Natural killer cell (primary cell): ENCODE results near the gene S1PR3. TPM values are rescaled to one million over a fixed set of nuclear protein-coding genes. Genes with fewer than 3 reads are reported as not detected.

Source experiments
- ATAC-seq, 3 donors: fragments of 150-1000 bp in 2 of 3; fragments of 200-7000 bp in 1 of 3; cut with Tn5 transposase; 1 replicate in 1 of 3; 2 replicates in 2 of 3; pipeline ENCODE4 v1.10.0; 2021; ENCODE audit warnings: mild to moderate bottlenecking in 2 of 3, moderate library complexity in 2 of 3
- DNase-seq, 2 donors: peaks; one replicate each; pipeline versions ENCODE4 v3.0.0 to v3.0.0-alpha.2; 2013 to 2021; ENCODE audit warnings: mixed read lengths in 1 of 2
- H3K27ac ChIP-seq: one replicate; pipeline ENCODE4 v1.5.1; 2013; ENCODE audit warnings: mild to moderate bottlenecking, low read length
- H3K27me3 ChIP-seq: one replicate; pipeline ENCODE4 v1.6.1; 2013; ENCODE audit warnings: low read length; ENCODE audit not compliant: control insufficient read depth, insufficient read depth
- H3K36me3 ChIP-seq: one replicate; pipeline ENCODE4 v1.6.1; 2013; ENCODE audit warnings: low read length; ENCODE audit not compliant: control insufficient read depth, insufficient read depth
- H3K4me1 ChIP-seq: one replicate; pipeline ENCODE4 v1.6.1; 2013; ENCODE audit warnings: low read length; ENCODE audit not compliant: control insufficient read depth, insufficient read depth
- H3K4me3 ChIP-seq: one replicate; pipeline ENCODE4 v1.5.1; 2013; ENCODE audit warnings: low read length
- H3K9me3 ChIP-seq: one replicate; pipeline ENCODE4 v1.6.1; 2013; ENCODE audit warnings: low read length; ENCODE audit not compliant: control insufficient read depth, insufficient read depth
- H3K27ac Mint-ChIP-seq, 2 donors: one replicate each; pipeline ENCODE4 v1.8.0; 2022; ENCODE audit warnings: mild to moderate bottlenecking in 2 of 2, mixed read lengths in 2 of 2, moderate library complexity in 1 of 2
- H3K27me3 Mint-ChIP-seq, 2 donors: one replicate each; pipeline ENCODE4 v1.8.0; 2022; ENCODE audit warnings: low read depth in 2 of 2, mixed read lengths in 2 of 2
- H3K36me3 Mint-ChIP-seq: one replicate; pipeline ENCODE4 v1.8.0; 2022; ENCODE audit warnings: mixed read lengths
- H3K4me1 Mint-ChIP-seq, 2 donors: one replicate each; pipeline ENCODE4 v1.8.0; 2022; ENCODE audit warnings: mixed read lengths in 2 of 2
- H3K4me3 Mint-ChIP-seq: one replicate; pipeline ENCODE4 v1.8.0; 2022; ENCODE audit warnings: mild to moderate bottlenecking, moderate library complexity, mixed read lengths
- H3K9me3 Mint-ChIP-seq, 2 donors: one replicate each; pipeline ENCODE4 v1.8.0; 2022; ENCODE audit warnings: mixed read lengths in 2 of 2
- WGBS: methylation state at CpG from one replicate; pipeline ENCODE4 v1.1.7; 2013; ENCODE audit warnings: missing lambda C conversion rate; ENCODE audit not compliant: insufficient coverage; 5-methylcytosine and 5-hydroxymethylcytosine counted together
- intact Hi-C: fragments of 100-400 bp; cut with micrococcal nuclease; formaldehyde crosslinking; loops from one replicate; pipeline ENCODE4 v1.14.2; 2022
- total RNA-seq, 4 donors: library from RNA; stranded (reverse); fragments of 120-200 nt in 1 of 4; gene quantifications; one replicate each; pipeline versions ENCODE4 v1.2.3 to v1.2.4, GENCODE V29; 2013 to 2022
- TF ChIP-seq, protein P1 (sequence below): fragments of 200-600 bp; IDR thresholded peaks from one replicate; pipeline ENCODE4 v1.8.0; 2022; ENCODE audit warnings: antibody characterized with exemption

S1PR3 gene
- total RNA-seq, 3 donors from 2014 or later (not counting 1 experiment from before 2014, with no cell fraction given) = 1.1 to 1.5 TPM; not detected in 1

DNA sequence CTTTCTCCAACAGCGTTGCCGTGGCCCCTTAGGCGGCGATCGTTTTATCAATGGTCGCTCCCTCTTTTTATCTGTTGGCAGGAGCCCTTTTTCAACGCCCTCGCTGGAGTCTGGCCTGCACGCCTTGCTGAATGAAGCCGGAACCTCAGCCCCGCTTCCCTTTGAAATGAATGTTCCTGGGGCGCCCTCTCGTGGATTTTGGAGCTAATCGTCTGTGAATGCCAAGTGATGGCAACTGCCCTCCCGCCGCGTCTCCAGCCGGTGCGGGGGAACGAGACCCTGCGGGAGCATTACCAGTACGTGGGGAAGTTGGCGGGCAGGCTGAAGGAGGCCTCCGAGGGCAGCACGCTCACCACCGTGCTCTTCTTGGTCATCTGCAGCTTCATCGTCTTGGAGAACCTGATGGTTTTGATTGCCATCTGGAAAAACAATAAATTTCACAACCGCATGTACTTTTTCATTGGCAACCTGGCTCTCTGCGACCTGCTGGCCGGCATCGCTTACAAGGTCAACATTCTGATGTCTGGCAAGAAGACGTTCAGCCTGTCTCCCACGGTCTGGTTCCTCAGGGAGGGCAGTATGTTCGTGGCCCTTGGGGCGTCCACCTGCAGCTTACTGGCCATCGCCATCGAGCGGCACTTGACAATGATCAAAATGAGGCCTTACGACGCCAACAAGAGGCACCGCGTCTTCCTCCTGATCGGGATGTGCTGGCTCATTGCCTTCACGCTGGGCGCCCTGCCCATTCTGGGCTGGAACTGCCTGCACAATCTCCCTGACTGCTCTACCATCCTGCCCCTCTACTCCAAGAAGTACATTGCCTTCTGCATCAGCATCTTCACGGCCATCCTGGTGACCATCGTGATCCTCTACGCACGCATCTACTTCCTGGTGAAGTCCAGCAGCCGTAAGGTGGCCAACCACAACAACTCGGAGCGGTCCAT lies 10.0 kb downstream of the S1PR3 start:
- Mint-ChIP-seq H3K4me3 (no peak overlapping the region), H3K9me3 (no peaks in the 10 kb centered on the region), H3K27ac (no peak overlapping the region), H3K27me3 (peaks cover 13 to 42% of the 10 kb centered on the region in 2 donors), H3K4me1 (peaks cover 5 to 6% of the 10 kb centered on the region in 2 donors), H3K36me3 (no peaks in the 10 kb centered on the region)
- Histone ChIP-seq H3K36me3 (no peaks in the 10 kb centered on the region), H3K27me3 (no peaks in the 10 kb centered on the region), H3K9me3 (no peaks in the 10 kb centered on the region), H3K4me3 (no peak overlapping the region), H3K4me1 (peaks cover 6% of the 10 kb centered on the region), H3K27ac (no peak overlapping the region)
- TF ChIP-seq, protein P1, sequence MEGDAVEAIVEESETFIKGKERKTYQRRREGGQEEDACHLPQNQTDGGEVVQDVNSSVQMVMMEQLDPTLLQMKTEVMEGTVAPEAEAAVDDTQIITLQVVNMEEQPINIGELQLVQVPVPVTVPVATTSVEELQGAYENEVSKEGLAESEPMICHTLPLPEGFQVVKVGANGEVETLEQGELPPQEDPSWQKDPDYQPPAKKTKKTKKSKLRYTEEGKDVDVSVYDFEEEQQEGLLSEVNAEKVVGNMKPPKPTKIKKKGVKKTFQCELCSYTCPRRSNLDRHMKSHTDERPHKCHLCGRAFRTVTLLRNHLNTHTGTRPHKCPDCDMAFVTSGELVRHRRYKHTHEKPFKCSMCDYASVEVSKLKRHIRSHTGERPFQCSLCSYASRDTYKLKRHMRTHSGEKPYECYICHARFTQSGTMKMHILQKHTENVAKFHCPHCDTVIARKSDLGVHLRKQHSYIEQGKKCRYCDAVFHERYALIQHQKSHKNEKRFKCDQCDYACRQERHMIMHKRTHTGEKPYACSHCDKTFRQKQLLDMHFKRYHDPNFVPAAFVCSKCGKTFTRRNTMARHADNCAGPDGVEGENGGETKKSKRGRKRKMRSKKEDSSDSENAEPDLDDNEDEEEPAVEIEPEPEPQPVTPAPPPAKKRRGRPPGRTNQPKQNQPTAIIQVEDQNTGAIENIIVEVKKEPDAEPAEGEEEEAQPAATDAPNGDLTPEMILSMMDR = peak; percentile 36
- intact Hi-C loops = loop anchor here (2.0 kb wide), 1 partner anchor 406 kb away; no protein-coding TSS in a partner anchor
- WGBS = 40% methylated on average over 52 of the region's 52 CpGs
- ATAC-seq = peak in 2 of 3 donors; percentile 47 to 71
- peak; percentile 36 to 81 for DNase-seq

DNA sequence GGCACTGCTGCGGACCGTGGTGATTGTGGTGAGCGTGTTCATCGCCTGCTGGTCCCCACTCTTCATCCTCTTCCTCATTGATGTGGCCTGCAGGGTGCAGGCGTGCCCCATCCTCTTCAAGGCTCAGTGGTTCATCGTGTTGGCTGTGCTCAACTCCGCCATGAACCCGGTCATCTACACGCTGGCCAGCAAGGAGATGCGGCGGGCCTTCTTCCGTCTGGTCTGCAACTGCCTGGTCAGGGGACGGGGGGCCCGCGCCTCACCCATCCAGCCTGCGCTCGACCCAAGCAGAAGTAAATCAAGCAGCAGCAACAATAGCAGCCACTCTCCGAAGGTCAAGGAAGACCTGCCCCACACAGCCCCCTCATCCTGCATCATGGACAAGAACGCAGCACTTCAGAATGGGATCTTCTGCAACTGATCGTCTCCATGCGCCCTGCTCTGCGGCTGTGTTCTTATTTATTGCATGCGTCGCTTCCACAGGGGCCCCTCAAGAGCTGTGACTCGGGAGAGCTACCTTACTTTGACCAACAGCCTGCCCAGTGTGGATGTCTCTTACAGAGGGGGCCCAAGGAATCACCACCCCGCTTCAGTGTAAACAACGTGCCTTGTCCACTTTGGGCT lies 10.8 kb downstream of the S1PR3 start:
- no peak overlapping the region for H3K4me3 ChIP-seq
- no peaks in the 10 kb centered on the region for H3K36me3 Mint-ChIP-seq
- H3K27me3 ChIP-seq = no peaks in the 10 kb centered on the region
- 83% methylated on average over 27 of the region's 27 CpGs for WGBS
- no peak overlapping the region for H3K27ac ChIP-seq
- H3K27me3 Mint-ChIP-seq = peaks cover 13 to 47% of the 10 kb centered on the region in 2 donors
- peaks cover 5 to 6% of the 10 kb centered on the region in 2 donors for H3K4me1 Mint-ChIP-seq
- no peak overlapping the region for H3K4me3 Mint-ChIP-seq
- H3K9me3 ChIP-seq = no peaks in the 10 kb centered on the region
- H3K9me3 Mint-ChIP-seq = no peaks in the 10 kb centered on the region
- no peak overlapping the region for H3K27ac Mint-ChIP-seq
- DNase-seq (no peak), ATAC-seq (no peak)
- intact Hi-C loops = loop anchor here (2.0 kb wide), 1 partner anchor 407 kb away; no protein-coding TSS in a partner anchor
- TF ChIP-seq, protein P1 = no peak
- H3K36me3 ChIP-seq = no peaks in the 10 kb centered on the region
- peaks cover 6% of the 10 kb centered on the region for H3K4me1 ChIP-seq

DNA sequence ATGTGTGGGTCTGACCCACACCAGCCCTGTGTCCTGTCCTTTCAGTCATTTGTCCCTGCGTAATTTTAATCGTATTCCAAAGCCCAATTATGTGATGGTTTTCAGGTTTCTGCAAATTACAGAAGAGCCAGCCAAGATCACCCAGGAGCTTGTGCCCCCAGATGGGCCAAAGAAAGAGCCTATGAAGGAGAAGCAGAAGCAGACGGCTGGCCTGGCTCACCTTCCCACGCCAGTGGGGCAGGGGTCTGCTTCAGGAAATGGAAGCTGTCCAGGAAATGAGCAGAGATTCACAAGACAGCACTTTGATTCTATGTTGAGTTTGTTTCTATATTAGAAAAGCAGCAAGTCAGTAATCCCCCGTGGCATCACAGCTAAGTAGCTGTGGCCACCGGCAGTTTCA lies 11.7 kb downstream of the S1PR3 start:
- intact Hi-C loops = no loop called here
- Mint-ChIP-seq H3K4me3 (no peak overlapping the region), H3K36me3 (no peaks in the 10 kb centered on the region), H3K27me3 (peaks cover 16 to 56% of the 10 kb centered on the region in 2 donors), H3K4me1 (peaks cover 5 to 6% of the 10 kb centered on the region in 2 donors), H3K27ac (no peak overlapping the region), H3K9me3 (no peaks in the 10 kb centered on the region)
- ATAC-seq (no peak), DNase-seq (no peak)
- TF ChIP-seq, protein P1 = no peak
- Histone ChIP-seq H3K4me3 (no peak overlapping the region), H3K36me3 (no peaks in the 10 kb centered on the region), H3K27me3 (no peaks in the 10 kb centered on the region), H3K27ac (no peak overlapping the region), H3K9me3 (no peaks in the 10 kb centered on the region), H3K4me1 (peaks cover 6% of the 10 kb centered on the region)
- WGBS = 80% methylated on average over 6 of the region's 6 CpGs
